ENCODE measurements around the gene DOCK4.

DOCK4 gene

DNA sequence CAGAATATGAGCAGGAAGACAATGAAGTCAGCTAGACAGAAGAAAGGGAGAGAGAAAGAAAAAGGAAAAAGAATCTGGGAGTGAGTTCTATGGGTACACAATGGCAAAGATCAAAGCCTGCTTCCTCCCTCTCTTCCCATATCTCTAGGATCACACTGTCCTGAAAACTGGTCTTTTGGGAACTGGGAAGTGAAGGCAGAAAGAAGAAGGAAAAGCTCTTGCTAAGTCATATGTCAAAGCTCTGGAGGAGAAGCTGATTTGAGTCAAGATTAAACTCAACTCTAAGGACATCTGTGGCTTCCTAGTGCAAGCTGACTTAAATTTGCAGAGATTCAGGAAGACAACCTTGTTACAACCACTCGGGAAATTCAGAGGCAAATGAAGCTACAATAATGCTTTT lies 147.5 kb downstream of the DOCK4 start:
- in situ Hi-C loops (cut with MboI; ENCODE audit: low sequenced_read_pairs): no loop called here

DNA sequence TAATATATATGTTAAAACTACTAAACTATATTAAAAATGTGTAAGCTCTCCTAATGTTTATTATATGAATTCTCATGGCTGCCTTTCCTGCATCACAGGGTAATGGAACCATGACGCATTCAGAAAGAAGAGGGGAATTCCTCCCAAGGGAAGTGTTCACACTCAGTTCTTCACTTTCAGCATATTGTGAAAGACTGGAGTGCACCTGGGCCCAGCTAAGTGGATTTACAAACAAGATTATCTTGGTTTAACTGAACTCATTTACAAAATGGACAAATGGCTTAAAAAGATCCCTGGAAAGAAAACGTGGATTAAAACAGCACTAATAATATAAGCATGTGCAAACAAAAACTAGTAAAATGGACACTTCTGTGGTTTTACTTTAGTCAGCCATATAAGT lies 149.8 kb downstream of the DOCK4 start:
- in situ Hi-C loops (cut with MboI; ENCODE audit: low sequenced_read_pairs): no loop called here

DNA sequence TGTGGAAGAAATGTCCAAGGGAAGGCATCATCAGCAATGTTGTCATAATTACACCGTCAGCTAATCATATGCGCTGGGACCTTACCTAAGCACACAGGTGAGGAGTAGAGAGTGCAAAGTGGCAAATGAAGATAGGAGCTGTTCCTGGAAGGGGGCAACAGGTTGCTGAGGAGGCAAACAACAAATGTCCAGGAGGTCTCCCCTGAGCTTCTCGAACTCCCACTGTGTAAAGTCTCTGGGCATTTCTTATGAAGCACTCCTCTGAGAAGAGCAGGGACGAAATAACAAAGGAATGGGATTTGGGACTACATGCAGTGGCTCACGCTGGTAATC lies 152.5 kb downstream of the DOCK4 start:
- in situ Hi-C loops (cut with MboI; ENCODE audit: low sequenced_read_pairs): no loop called here

- in situ Hi-C loops (cut with MboI; ENCODE audit: low sequenced_read_pairs): no loop called here
Measured at GRCh38 chr7:112052993-112053736, 153.0 kb downstream of the DOCK4 start.

GRCh38 chr7:112052498-112052897 lies 153.7 kb downstream of the DOCK4 start:
- in situ Hi-C loops (cut with MboI; ENCODE audit: low sequenced_read_pairs): no loop called here

- in situ Hi-C loops (cut with MboI; ENCODE audit: low sequenced_read_pairs): no loop called here
Measured at GRCh38 chr7:112050250-112050881, 155.8 kb downstream of the DOCK4 start.

- in situ Hi-C loops (cut with MboI; ENCODE audit: low sequenced_read_pairs): no loop called here
Measured at GRCh38 chr7:112049555-112050249, 156.5 kb downstream of the DOCK4 start.

- in situ Hi-C loops (cut with MboI; ENCODE audit: low sequenced_read_pairs): no loop called here
Measured at GRCh38 chr7:112047421-112047820, 158.8 kb downstream of the DOCK4 start.

GRCh38 chr7:112045222-112045621 lies 161.0 kb downstream of the DOCK4 start:
- in situ Hi-C loops (cut with MboI; ENCODE audit: low sequenced_read_pairs): no loop called here

DNA sequence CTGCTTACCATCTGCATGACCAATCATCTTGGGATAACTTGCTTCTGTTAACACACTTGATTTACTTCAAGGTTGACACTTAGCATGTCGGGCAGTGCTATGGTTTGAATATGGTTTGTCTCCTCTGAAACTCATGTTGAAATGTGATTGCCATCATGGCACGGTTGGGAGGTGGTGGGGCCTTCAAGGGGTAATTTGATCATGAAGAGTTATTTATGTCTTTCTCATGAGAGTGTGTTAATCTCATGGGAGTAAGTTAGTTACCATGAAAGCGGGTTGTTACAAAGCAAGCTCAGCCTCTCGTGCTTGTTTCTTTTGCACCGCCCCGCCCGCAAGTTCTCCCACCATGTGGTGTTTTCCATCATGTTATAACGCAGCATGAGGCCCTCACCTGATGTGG lies 163.6 kb downstream of the DOCK4 start:
- in situ Hi-C loops (cut with MboI; ENCODE audit: low sequenced_read_pairs): no loop called here

GRCh38 chr7:112038353-112038752 lies 167.8 kb downstream of the DOCK4 start:
- in situ Hi-C loops (cut with MboI; ENCODE audit: low sequenced_read_pairs): no loop called here

GRCh38 chr7:112036071-112036470 lies 170.1 kb downstream of the DOCK4 start:
- in situ Hi-C loops (cut with MboI; ENCODE audit: low sequenced_read_pairs): no loop called here

GRCh38 chr7:112031689-112032088 lies 174.5 kb downstream of the DOCK4 start:
- in situ Hi-C loops (cut with MboI; ENCODE audit: low sequenced_read_pairs): no loop called here

- in situ Hi-C loops (cut with MboI; ENCODE audit: low sequenced_read_pairs): no loop called here
Measured at GRCh38 chr7:112025556-112025955, 180.6 kb downstream of the DOCK4 start.

- in situ Hi-C loops (cut with MboI; ENCODE audit: low sequenced_read_pairs): no loop called here
Measured at GRCh38 chr7:112023786-112024185, 182.4 kb downstream of the DOCK4 start.

DNA sequence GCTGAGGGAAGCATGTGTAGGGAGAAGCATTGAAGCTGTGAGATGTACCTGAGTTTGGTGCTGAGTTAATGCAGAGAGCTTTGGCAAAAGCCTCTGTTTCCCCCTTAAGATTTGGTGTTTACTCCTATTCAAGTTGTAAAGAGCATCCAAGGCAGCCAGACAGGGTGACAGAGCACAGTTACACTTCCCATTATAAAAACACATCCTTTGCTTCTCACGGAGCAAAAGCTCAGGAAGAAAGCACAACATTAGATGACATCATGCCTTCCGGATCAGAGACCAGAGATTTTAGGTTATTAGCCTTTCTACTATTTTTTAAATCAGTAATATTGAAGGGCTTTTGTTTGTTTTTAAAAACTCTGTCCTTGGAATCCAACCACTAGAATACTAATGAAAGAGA lies 182.9 kb downstream of the DOCK4 start:
- in situ Hi-C loops (cut with MboI; ENCODE audit: low sequenced_read_pairs): no loop called here

- in situ Hi-C loops (cut with MboI; ENCODE audit: low sequenced_read_pairs): no loop called here
Measured at GRCh38 chr7:112022128-112022527, 184.1 kb downstream of the DOCK4 start.

- in situ Hi-C loops (cut with MboI; ENCODE audit: low sequenced_read_pairs): no loop called here
Measured at GRCh38 chr7:112021379-112022044, 184.7 kb downstream of the DOCK4 start.

- in situ Hi-C loops (cut with MboI; ENCODE audit: low sequenced_read_pairs): no loop called here
Measured at GRCh38 chr7:112020800-112021199, 185.4 kb downstream of the DOCK4 start.

GRCh38 chr7:112019932-112020331 lies 186.3 kb downstream of the DOCK4 start:
- in situ Hi-C loops (cut with MboI; ENCODE audit: low sequenced_read_pairs): no loop called here

DNA sequence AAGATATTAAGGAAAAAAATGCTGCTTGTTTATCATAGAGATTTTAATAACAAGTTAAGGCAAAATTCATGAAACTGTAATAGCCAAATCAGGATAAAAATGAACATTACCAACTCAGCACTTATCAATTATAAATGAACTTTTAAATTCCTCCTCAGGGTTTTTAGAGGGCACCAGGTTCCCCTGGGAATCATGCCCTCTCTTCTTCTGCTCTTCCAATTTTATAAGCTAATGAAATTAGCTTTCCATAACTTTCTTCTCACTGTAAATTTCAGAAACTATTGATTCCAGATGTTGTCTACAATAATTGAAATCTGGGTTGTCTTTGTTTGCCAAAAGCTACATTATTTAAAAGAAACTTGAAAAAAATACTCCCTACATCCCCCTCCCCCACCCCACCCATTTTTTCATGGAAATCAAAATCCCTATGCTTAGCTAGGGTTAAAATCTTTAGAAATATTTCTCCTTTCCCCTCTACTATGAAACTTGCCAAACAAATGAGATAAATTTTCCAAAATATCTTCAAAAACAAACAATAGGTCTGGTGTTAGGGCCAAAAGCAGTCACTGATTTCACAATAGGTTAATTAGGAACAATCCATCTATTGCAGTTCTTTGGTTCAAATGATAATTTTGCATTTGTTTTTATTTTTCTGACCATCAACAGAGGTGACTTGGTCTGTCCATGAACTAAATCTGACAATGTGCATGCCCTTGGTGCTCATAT lies 187.7 kb downstream of the DOCK4 start:
- in situ Hi-C loops (cut with MboI; ENCODE audit: low sequenced_read_pairs): no loop called here

Data from HL-60/S4 (cell line).